Endothelial cell of umbilical vein (primary cell): ENCODE data around the gene FSTL3. TPM values are rescaled to one million over a fixed set of nuclear protein-coding genes. Genes with fewer than 3 reads are reported as not detected.

ENCODE experiments used
- BruUV-seq: library from RNA; stranded (reverse); fragments of 400-500 nt; replicated peaks from 2 replicates; lab custom pipeline; 2021; lab: Mats Ljungman, UMichigan
- CTCF ChIA-PET: fragments of 300-600, 350-600 bp; sonication (Branson Sonifier 250); formaldehyde crosslinking; loops from one replicate; lab custom pipeline; 2021; ENCODE audit warnings: antibody characterized with exemption, inconsistent platforms; lab: Charles Lee
- POLR2A ChIA-PET: fragments of 300-600, 350-600 bp; sonication (Branson Sonifier 250); formaldehyde crosslinking; loops from one replicate; lab custom pipeline; 2021; ENCODE audit warnings: antibody characterized with exemption, inconsistent platforms; lab: Charles Lee
- DNase-seq: peaks from one replicate; pipeline ENCODE4 v3.0.0-alpha.2; 2011; ENCODE audit warnings: low read depth, low spot score
- FAIRE-seq: peaks from 2 replicates; lab custom pipeline; 2011; peaks lifted over from hg19 to GRCh38; lab: Jason Lieb, UNC
- H2AFZ ChIP-seq: 2 replicates; pipeline ENCODE4 v1.6.0; 2012; ENCODE audit warnings: low read depth, low read length, control low read depth, inconsistent platforms
- H3K27ac ChIP-seq: 2 replicates; pipeline ENCODE4 v1.5.1; 2011; ENCODE audit warnings: low read depth, mild to moderate bottlenecking, control low read depth, low read length, moderate library complexity; ENCODE audit not compliant: insufficient read depth
- H3K27me3 ChIP-seq, 2 experiments: 2 replicates each; pipeline versions ENCODE4 v1.6.0 to v1.6.1; 2011; ENCODE audit warnings: low read length in 2 of 2, mixed read lengths in 1 of 2; ENCODE audit not compliant: control insufficient read depth in 2 of 2, insufficient read depth in 2 of 2
- H3K36me3 ChIP-seq, 2 experiments: 2 replicates in 1 of 2; 3 replicates in 1 of 2; pipeline ENCODE4 v1.5.1; 2011; ENCODE audit warnings: low read length in 2 of 2, mild to moderate bottlenecking in 1 of 2, moderate library complexity in 1 of 2; ENCODE audit not compliant: control insufficient read depth in 2 of 2, insufficient read depth in 2 of 2; ENCODE audit errors: extremely low read depth in 1 of 2
- H3K4me1 ChIP-seq: 3 replicates; pipeline ENCODE4 v1.5.1; 2011; ENCODE audit warnings: mild to moderate bottlenecking, low read length; ENCODE audit not compliant: control insufficient read depth, insufficient read depth; ENCODE audit errors: extremely low read depth
- H3K4me2 ChIP-seq: 2 replicates; pipeline ENCODE4 v1.6.1; 2011; ENCODE audit warnings: low read length, control low read depth, mixed read lengths; ENCODE audit not compliant: insufficient read depth
- H3K4me3 ChIP-seq, 3 experiments: fragments of 200-600 bp in 1 of 3; sonication (generic), shearing (Covaris generic) in 1 of 3; replicated peaks in 1 of 3; 2 replicates each; pipeline ENCODE4 v1.5.1; 2011 to 2016; ENCODE audit warnings: control low read depth in 3 of 3, low read length in 3 of 3, mild to moderate bottlenecking in 2 of 3, inconsistent platforms in 1 of 3, low read depth in 1 of 3, moderate library complexity in 1 of 3; ENCODE audit not compliant: insufficient read depth in 1 of 3
- H3K79me2 ChIP-seq: 2 replicates; pipeline ENCODE4 v1.6.0; 2012; ENCODE audit warnings: low read length, inconsistent platforms; ENCODE audit not compliant: control insufficient read depth, insufficient read depth
- H3K9ac ChIP-seq: replicated peaks from 2 replicates; pipeline ENCODE3; 2011; ENCODE audit warnings: low read length, control low read depth; ENCODE audit not compliant: insufficient read depth; ENCODE audit errors: extremely low read depth
- H3K9me1 ChIP-seq: replicated peaks from 3 replicates; pipeline ENCODE4 v1.6.0; 2011; ENCODE audit warnings: mild to moderate bottlenecking, low read length; ENCODE audit not compliant: control insufficient read depth, insufficient read depth; ENCODE audit errors: extremely low read depth
- H3K9me3 ChIP-seq: replicated peaks from 2 replicates; pipeline ENCODE4 v1.5.1; 2012; ENCODE audit warnings: low read length, inconsistent platforms; ENCODE audit not compliant: control insufficient read depth, insufficient read depth
- H4K20me1 ChIP-seq: replicated peaks from 2 replicates; pipeline ENCODE3; 2011; ENCODE audit warnings: mild to moderate bottlenecking, low read length; ENCODE audit not compliant: control insufficient read depth, insufficient read depth; ENCODE audit errors: extremely low read depth
- EZH2 ChIP-seq: IDR thresholded peaks from 2 replicates; pipeline ENCODE4 v1.6.1; 2012; ENCODE audit warnings: borderline replicate concordance, low read depth, mild to moderate bottlenecking, moderate library complexity, low read length, inconsistent platforms; ENCODE audit not compliant: severe bottlenecking
- FOS ChIP-seq: IDR thresholded peaks from 2 replicates; pipeline ENCODE4 v1.6.1; 2011; ENCODE audit warnings: mild to moderate bottlenecking, low read length, moderate library complexity, borderline replicate concordance; ENCODE audit not compliant: insufficient read depth
- GATA2 ChIP-seq: IDR thresholded peaks from 2 replicates; pipeline ENCODE4 v1.7.0; 2011; ENCODE audit warnings: low read depth, mild to moderate bottlenecking, moderate library complexity, mixed read lengths, low read length; ENCODE audit not compliant: insufficient read length, insufficient read depth
- JUN ChIP-seq: IDR thresholded peaks from 2 replicates; pipeline ENCODE4 v1.6.1; 2011; ENCODE audit warnings: borderline replicate concordance, low read depth; ENCODE audit not compliant: insufficient read length, insufficient read depth
- MYC ChIP-seq: IDR thresholded peaks from one replicate; pipeline ENCODE4 v1.6.1; 2011; ENCODE audit warnings: mild to moderate bottlenecking, low read depth, low read length
- POLR2A ChIP-seq: IDR thresholded peaks from 2 replicates; pipeline ENCODE4 v1.6.1; 2012; ENCODE audit warnings: low read depth, mild to moderate bottlenecking, control low read depth, low read length
- POLR2AphosphoS5 ChIP-seq: IDR thresholded peaks from 2 replicates; pipeline ENCODE4 v1.6.1; 2012; ENCODE audit warnings: low read depth, mild to moderate bottlenecking, control low read depth, low read length, moderate library complexity; ENCODE audit not compliant: insufficient read depth
- dilution Hi-C: fragments of 300-500 bp; cut with MboI; formaldehyde crosslinking; loops from one replicate; pipeline ENCODE4 v1.15.0; 2019; ENCODE audit warnings: low sequenced_read_pairs; ENCODE audit not compliant: extremely low pct_ligation_motif_present
- intact Hi-C: fragments of 100-400 bp; cut with micrococcal nuclease; formaldehyde crosslinking; loops from one replicate; pipeline ENCODE4 v1.10.0; 2022
- polyA plus RNA-seq, 4 experiments: library from polyadenylated mRNA; depleted of rRNA in 3 of 4; stranded (reverse) in 3 of 4; unstranded in 1 of 4; fragments of >200 nt; gene quantifications; 2 replicates each; pipeline versions ENCODE4 v1.2.1 to v1.2.3, GENCODE V29; 2011 to 2012; ENCODE audit warnings: missing spikeins in 1 of 4
- total RNA-seq: library from RNA; stranded (reverse); gene quantifications from 2 replicates; pipeline ENCODE4 v1.2.3, GENCODE V29; 2021
- TF ChIP-seq, protein P1 (sequence below): IDR thresholded peaks from 2 replicates; pipeline ENCODE4 v1.6.1; 2011; ENCODE audit not compliant: insufficient read depth, insufficient read length
- TF ChIP-seq, protein P2 (sequence below), 2 donors: IDR thresholded peaks; 1 replicate in 1 of 2; 2 replicates in 1 of 2; pipeline ENCODE4 v1.5.1; 2011; ENCODE audit warnings: low read length in 2 of 2, mild to moderate bottlenecking in 2 of 2, moderate library complexity in 2 of 2, control low read depth in 1 of 2, inconsistent platforms in 1 of 2, low read depth in 1 of 2; ENCODE audit not compliant: insufficient read depth in 1 of 2; ENCODE audit errors: extremely low read depth in 1 of 2

Gene FSTL3
- total and polyA plus RNA-seq, 2 donors (not counting 3 experiments of a cell fraction or from before 2014, with no cell fraction given) = 19.9 to 45.2 TPM

DNA sequence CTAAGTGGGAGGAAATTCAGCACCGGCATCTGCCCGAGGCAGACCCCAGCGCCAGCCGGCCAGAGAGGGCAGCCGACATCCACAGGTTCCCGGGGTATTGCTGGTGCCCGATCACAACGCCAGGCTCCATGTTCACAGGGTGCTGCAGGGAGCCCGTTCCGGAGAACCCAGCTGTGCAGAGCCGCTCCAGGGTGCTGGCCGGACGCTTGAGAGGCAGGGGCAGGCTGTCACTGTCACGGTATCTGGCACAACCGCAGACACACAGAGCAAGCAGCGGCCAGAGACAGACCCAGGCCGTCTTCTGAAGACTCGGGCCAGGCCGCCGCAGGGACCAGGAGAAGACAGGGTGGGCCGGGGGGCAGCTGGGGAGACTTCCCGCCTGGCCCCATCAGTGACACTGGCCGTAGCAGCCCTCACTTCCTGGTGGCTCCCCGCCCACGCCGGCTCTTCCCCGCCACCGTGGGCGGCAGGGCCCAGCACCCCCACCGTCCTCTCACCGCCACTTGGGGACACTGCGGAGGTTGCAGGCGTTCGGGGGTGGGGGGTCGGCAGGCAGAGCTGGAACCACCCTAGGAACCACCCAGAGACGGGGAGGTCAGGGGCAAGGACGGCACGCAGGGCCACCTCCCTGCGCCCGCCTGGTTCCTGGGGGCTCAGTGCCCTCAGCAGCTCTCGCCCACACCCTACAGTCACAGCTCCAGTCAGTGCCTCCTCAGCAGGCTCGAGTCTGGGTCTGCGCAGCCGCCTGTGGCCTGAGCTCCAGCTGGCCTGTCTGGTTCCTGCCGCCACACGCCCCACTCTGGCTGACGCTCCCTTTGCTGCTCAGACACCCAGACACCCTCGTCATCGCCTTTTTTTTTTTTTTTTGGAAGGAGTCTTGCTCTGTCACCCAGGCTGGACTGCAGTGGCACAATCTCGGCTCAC is 17.0 kb upstream of the FSTL3 start:
- H3K36me3 ChIP-seq = peaks cover 0 to 10% of the 10 kb centered on the region in 2 experiments
- no peak overlapping the region for H3K4me2 ChIP-seq
- BruUV-seq = no TSS peak
- ChIA-PET CTCF (no interaction called here), POLR2A (no interaction called here)
- H3K9ac ChIP-seq = no peak overlapping the region
- DNase-seq = no peak
- H3K27ac ChIP-seq = no peak overlapping the region
- H3K79me2 ChIP-seq = peaks cover 85% of the 10 kb centered on the region
- dilution Hi-C loops = no loop called here
- no peaks in the 10 kb centered on the region for H3K9me1 ChIP-seq
- TF ChIP-seq JUN (no peak), FOS (no peak), EZH2 (no peak), MYC (no peak), POLR2AphosphoS5 (no peak), GATA2 (no peak), POLR2A (no peak)
- TF ChIP-seq, protein P1, sequence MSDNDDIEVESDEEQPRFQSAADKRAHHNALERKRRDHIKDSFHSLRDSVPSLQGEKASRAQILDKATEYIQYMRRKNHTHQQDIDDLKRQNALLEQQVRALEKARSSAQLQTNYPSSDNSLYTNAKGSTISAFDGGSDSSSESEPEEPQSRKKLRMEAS = no peak
- TF ChIP-seq, protein P2, sequence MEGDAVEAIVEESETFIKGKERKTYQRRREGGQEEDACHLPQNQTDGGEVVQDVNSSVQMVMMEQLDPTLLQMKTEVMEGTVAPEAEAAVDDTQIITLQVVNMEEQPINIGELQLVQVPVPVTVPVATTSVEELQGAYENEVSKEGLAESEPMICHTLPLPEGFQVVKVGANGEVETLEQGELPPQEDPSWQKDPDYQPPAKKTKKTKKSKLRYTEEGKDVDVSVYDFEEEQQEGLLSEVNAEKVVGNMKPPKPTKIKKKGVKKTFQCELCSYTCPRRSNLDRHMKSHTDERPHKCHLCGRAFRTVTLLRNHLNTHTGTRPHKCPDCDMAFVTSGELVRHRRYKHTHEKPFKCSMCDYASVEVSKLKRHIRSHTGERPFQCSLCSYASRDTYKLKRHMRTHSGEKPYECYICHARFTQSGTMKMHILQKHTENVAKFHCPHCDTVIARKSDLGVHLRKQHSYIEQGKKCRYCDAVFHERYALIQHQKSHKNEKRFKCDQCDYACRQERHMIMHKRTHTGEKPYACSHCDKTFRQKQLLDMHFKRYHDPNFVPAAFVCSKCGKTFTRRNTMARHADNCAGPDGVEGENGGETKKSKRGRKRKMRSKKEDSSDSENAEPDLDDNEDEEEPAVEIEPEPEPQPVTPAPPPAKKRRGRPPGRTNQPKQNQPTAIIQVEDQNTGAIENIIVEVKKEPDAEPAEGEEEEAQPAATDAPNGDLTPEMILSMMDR (IDR thresholded peaks at IDR 0.05; ENCODE audit: extremely low read depth in 1 of 2, insufficient read depth in 1 of 2, low read depth in 1 of 2, low read length in 2 of 2) = no peak
- intact Hi-C loops = no loop called here
- no peaks in the 10 kb centered on the region for H4K20me1 ChIP-seq
- no peaks in the 10 kb centered on the region for H3K27me3 ChIP-seq
- no peaks in the 10 kb centered on the region for H3K9me3 ChIP-seq
- H2AFZ ChIP-seq = no peak overlapping the region
- no peak for FAIRE-seq
- H3K4me3 ChIP-seq = no peak overlapping the region
- peaks cover 19% of the 10 kb centered on the region for H3K4me1 ChIP-seq
